Liver (tissue), 2 donors: ENCODE results near the gene GAMT.

Source experiments
- TF ChIP-seq, protein P1 (sequence below): fragments of 150-350 bp; IDR thresholded peaks from 2 replicates; pipeline ENCODE4 v1.5.1; 2017; ENCODE audit warnings: improper control_type of control experiment, low read depth, low read length; ENCODE audit not compliant: missing input control
- TF ChIP-seq, protein P2 (sequence below): IDR thresholded peaks from 2 replicates; pipeline ENCODE4 v1.6.1; 2016; ENCODE audit warnings: antibody characterized with exemption, mild to moderate bottlenecking
- donor health status: healthy.

- TF ChIP-seq, protein P1, sequence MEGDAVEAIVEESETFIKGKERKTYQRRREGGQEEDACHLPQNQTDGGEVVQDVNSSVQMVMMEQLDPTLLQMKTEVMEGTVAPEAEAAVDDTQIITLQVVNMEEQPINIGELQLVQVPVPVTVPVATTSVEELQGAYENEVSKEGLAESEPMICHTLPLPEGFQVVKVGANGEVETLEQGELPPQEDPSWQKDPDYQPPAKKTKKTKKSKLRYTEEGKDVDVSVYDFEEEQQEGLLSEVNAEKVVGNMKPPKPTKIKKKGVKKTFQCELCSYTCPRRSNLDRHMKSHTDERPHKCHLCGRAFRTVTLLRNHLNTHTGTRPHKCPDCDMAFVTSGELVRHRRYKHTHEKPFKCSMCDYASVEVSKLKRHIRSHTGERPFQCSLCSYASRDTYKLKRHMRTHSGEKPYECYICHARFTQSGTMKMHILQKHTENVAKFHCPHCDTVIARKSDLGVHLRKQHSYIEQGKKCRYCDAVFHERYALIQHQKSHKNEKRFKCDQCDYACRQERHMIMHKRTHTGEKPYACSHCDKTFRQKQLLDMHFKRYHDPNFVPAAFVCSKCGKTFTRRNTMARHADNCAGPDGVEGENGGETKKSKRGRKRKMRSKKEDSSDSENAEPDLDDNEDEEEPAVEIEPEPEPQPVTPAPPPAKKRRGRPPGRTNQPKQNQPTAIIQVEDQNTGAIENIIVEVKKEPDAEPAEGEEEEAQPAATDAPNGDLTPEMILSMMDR: no peak
- TF ChIP-seq, protein P2, sequence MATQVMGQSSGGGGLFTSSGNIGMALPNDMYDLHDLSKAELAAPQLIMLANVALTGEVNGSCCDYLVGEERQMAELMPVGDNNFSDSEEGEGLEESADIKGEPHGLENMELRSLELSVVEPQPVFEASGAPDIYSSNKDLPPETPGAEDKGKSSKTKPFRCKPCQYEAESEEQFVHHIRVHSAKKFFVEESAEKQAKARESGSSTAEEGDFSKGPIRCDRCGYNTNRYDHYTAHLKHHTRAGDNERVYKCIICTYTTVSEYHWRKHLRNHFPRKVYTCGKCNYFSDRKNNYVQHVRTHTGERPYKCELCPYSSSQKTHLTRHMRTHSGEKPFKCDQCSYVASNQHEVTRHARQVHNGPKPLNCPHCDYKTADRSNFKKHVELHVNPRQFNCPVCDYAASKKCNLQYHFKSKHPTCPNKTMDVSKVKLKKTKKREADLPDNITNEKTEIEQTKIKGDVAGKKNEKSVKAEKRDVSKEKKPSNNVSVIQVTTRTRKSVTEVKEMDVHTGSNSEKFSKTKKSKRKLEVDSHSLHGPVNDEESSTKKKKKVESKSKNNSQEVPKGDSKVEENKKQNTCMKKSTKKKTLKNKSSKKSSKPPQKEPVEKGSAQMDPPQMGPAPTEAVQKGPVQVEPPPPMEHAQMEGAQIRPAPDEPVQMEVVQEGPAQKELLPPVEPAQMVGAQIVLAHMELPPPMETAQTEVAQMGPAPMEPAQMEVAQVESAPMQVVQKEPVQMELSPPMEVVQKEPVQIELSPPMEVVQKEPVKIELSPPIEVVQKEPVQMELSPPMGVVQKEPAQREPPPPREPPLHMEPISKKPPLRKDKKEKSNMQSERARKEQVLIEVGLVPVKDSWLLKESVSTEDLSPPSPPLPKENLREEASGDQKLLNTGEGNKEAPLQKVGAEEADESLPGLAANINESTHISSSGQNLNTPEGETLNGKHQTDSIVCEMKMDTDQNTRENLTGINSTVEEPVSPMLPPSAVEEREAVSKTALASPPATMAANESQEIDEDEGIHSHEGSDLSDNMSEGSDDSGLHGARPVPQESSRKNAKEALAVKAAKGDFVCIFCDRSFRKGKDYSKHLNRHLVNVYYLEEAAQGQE: no peak
Observed at GRCh38 chr19:1433119-1434039, 32.0 kb upstream of the GAMT start.
